Measurements from ENCODE around the gene TAGLN3.

DNA sequence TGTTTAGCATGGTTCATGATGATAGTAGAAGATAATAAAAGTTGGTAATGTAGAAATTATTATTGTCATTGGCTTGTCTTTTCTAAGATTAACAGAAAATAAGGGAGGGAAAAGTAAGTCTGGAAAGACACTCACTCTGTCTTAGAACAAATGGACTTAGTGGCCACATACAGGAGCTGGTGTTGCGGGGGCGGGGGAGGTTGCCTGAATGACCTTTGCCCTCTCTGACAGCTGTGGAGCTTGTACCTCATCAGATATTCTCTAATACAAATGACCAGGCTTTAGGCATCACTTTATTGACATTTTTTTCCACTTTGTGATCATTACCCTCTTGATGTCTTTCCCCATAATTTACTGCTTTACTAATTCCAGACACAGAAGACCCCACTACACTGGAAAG is 5.9 kb downstream of the TAGLN3 start:
- TF ChIP-seq, protein P1, sequence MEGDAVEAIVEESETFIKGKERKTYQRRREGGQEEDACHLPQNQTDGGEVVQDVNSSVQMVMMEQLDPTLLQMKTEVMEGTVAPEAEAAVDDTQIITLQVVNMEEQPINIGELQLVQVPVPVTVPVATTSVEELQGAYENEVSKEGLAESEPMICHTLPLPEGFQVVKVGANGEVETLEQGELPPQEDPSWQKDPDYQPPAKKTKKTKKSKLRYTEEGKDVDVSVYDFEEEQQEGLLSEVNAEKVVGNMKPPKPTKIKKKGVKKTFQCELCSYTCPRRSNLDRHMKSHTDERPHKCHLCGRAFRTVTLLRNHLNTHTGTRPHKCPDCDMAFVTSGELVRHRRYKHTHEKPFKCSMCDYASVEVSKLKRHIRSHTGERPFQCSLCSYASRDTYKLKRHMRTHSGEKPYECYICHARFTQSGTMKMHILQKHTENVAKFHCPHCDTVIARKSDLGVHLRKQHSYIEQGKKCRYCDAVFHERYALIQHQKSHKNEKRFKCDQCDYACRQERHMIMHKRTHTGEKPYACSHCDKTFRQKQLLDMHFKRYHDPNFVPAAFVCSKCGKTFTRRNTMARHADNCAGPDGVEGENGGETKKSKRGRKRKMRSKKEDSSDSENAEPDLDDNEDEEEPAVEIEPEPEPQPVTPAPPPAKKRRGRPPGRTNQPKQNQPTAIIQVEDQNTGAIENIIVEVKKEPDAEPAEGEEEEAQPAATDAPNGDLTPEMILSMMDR (IDR thresholded peaks at IDR 0.05; ENCODE audit: insufficient read depth, low read length, poor library complexity, severe bottlenecking), result no peak
- TF ChIP-seq EZH2phosphoT487 (conservative IDR thresholded peaks at IDR 0.05; ENCODE audit: low read length), result no peak

All from SU-DHL-6 (cell line).